BJ (cell line): Measurements from ENCODE around the gene HFE. TPM values are rescaled to one million over a fixed set of nuclear protein-coding genes. Genes with fewer than 3 reads are reported as not detected.

ENCODE experiments used
- CTCF ChIA-PET: fragments of 350-600 bp; formaldehyde crosslinking; extraction: SDS; loops from one replicate; lab custom pipeline; 2021; ENCODE audit warnings: antibody characterized with exemption, inconsistent platforms; lab: Yijun Ruan, JAX
- POLR2A ChIA-PET: fragments of 300-600 bp; sonication (Branson Sonifier 250); formaldehyde crosslinking; extraction: SDS; loops from one replicate; lab custom pipeline; 2021; ENCODE audit warnings: antibody characterized with exemption; lab: Charles Lee
- DNase-seq: peaks from one replicate; pipeline ENCODE4 v3.0.0-alpha.2; 2011; ENCODE audit warnings: low read depth
- H3K27me3 ChIP-seq: 2 replicates; pipeline ENCODE4 v1.6.0; 2011; ENCODE audit warnings: low read length; ENCODE audit not compliant: control insufficient read depth, insufficient read depth
- H3K36me3 ChIP-seq: 2 replicates; pipeline ENCODE4 v1.5.1; 2011; ENCODE audit warnings: low read length; ENCODE audit not compliant: control insufficient read depth, insufficient read depth
- H3K4me3 ChIP-seq: 2 replicates; pipeline ENCODE4 v1.5.1; 2011; ENCODE audit warnings: low read depth, mild to moderate bottlenecking, control low read depth, low read length
- polyA plus RNA-seq: library from polyadenylated mRNA; depleted of rRNA; stranded (reverse); fragments of >200 nt; gene quantifications from 2 replicates; pipeline ENCODE4 v1.2.3, GENCODE V29; 2011
- TF ChIP-seq, protein P1 (sequence below): IDR thresholded peaks from 2 replicates; pipeline ENCODE4 v1.5.1; 2011; ENCODE audit warnings: low read depth, mild to moderate bottlenecking, control low read depth, inconsistent platforms, low read length, moderate library complexity; ENCODE audit not compliant: insufficient read depth

The HFE gene
- polyA plus RNA-seq, 1 experiment: 24.3 TPM

GRCh38 chr6:26105109-26105730 is 18.0 kb downstream of the HFE start:
- no peaks in the 10 kb centered on the region for H3K36me3 ChIP-seq
- TF ChIP-seq, protein P1, sequence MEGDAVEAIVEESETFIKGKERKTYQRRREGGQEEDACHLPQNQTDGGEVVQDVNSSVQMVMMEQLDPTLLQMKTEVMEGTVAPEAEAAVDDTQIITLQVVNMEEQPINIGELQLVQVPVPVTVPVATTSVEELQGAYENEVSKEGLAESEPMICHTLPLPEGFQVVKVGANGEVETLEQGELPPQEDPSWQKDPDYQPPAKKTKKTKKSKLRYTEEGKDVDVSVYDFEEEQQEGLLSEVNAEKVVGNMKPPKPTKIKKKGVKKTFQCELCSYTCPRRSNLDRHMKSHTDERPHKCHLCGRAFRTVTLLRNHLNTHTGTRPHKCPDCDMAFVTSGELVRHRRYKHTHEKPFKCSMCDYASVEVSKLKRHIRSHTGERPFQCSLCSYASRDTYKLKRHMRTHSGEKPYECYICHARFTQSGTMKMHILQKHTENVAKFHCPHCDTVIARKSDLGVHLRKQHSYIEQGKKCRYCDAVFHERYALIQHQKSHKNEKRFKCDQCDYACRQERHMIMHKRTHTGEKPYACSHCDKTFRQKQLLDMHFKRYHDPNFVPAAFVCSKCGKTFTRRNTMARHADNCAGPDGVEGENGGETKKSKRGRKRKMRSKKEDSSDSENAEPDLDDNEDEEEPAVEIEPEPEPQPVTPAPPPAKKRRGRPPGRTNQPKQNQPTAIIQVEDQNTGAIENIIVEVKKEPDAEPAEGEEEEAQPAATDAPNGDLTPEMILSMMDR: no peak
- H3K4me3 ChIP-seq: no peak overlapping the region
- ChIA-PET CTCF (interaction anchor here (1.2 to 23.8 kb wide), 2 partner anchors 38 to 78 kb away, joined by 3 to 543 read pairs; a partner anchor contains a TSS), POLR2A (interaction anchor here (0.7 to 1.1 kb wide), 2 partner anchors 19 to 74 kb away, joined by 3 to 18 read pairs; a partner anchor contains a TSS)
- no peak for DNase-seq
- H3K27me3 ChIP-seq: no peaks in the 10 kb centered on the region

DNA sequence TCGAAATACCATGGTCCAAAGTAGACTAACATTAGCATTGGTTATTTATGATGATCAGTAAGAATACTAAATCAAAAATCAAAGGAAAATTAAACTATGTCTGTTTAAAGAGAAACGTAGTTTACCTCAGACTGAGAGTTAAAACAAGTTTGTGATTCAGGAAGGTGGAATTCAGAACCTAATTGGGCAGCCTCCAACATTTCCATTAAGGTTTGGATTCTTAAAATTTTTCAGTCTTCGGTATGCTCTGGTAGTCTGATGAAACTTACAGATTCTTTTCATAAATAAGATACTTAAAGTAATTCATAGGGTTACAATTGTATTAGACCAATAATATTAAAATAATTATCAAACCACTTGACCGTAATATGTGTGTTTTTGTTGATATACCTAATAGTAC is 18.6 kb downstream of the HFE start:
- H3K27me3 ChIP-seq: no peaks in the 10 kb centered on the region
- ChIA-PET POLR2A (no interaction called here), CTCF (interaction anchor here (23.8 kb wide), 1 partner anchor 39 kb away, joined by 543 read pairs; no protein-coding TSS in a partner anchor)
- DNase-seq: no peak
- TF ChIP-seq, protein P1: no peak
- H3K4me3 ChIP-seq: no peak overlapping the region
- no peaks in the 10 kb centered on the region for H3K36me3 ChIP-seq

DNA sequence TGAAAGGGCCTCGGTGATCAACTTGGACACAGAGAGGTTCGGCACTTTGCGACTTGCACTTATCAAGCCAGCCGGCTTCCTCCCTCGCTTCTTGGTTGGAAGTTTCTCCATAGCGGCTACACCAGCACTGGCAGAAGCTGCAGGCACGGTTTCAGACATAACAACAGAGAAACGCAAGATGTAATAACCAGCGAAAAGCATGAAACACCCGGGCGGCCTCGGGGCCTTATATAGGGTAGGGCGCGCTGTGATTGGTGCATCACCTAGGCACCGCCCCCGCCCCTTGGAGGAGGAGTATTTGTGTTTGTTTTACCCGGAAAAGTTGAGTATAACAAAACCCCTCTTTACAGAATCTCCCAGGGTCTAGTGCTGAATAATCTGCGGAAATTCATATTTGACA is 20.7 kb downstream of the HFE start:
- Histone ChIP-seq H3K36me3 (no peaks in the 10 kb centered on the region), H3K27me3 (no peaks in the 10 kb centered on the region), H3K4me3 (no peak overlapping the region)
- no peak for DNase-seq
- TF ChIP-seq, protein P1: no peak
- CTCF ChIA-PET: interaction anchor here (23.8 kb wide), 1 partner anchor 41 kb away, joined by 543 read pairs; no protein-coding TSS in a partner anchor
- POLR2A ChIA-PET: interaction anchor here (0.6 kb wide), 1 partner anchor 75 kb away, joined by 3 read pairs; a partner anchor contains a TSS

DNA sequence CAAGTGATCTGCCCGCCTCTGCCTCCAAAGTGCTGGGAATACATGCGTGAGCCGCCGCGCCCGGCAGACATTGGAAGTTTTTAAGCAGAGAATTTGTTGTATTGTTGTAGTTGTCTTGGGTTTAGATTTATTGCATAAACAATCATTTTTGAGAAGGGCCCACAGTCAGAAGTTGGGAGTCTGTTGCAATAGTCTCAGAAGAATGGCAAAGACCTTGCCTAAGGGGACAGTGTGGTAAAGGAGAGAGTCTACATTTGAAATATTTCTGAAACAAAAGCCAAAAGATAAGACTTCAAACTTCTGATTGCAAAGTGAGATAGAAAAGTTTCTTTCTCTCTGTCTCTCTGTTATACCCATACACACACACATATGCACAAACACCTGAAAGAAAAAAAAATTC is 22.5 kb downstream of the HFE start:
- Histone ChIP-seq H3K36me3 (no peaks in the 10 kb centered on the region), H3K27me3 (no peaks in the 10 kb centered on the region), H3K4me3 (no peak overlapping the region)
- DNase-seq: no peak
- CTCF ChIA-PET: no interaction called here
- TF ChIP-seq, protein P1: no peak
- POLR2A ChIA-PET: no interaction called here

- CTCF ChIA-PET: no interaction called here
- DNase-seq: no peak
- TF ChIP-seq, protein P1: no peak
- Histone ChIP-seq H3K27me3 (no peaks in the 10 kb centered on the region), H3K4me3 (no peak overlapping the region), H3K36me3 (no peaks in the 10 kb centered on the region)
- POLR2A ChIA-PET: no interaction called here
Observed at GRCh38 chr6:26113570-26113969, 26.3 kb downstream of the HFE start.
